ENCODE measurements around the gene INTS7. TPM values are rescaled to one million over a fixed set of nuclear protein-coding genes. Genes with fewer than 3 reads are reported as not detected.
"Not testable (repeated sequence)": the region's sequence is repeated elsewhere in the genome, so short reads cannot be mapped to it uniquely, and the experiment has no call there.

The INTS7 gene
- total RNA-seq, 2 donors from 2014 or later: 4.7 to 16.9 TPM

DNA sequence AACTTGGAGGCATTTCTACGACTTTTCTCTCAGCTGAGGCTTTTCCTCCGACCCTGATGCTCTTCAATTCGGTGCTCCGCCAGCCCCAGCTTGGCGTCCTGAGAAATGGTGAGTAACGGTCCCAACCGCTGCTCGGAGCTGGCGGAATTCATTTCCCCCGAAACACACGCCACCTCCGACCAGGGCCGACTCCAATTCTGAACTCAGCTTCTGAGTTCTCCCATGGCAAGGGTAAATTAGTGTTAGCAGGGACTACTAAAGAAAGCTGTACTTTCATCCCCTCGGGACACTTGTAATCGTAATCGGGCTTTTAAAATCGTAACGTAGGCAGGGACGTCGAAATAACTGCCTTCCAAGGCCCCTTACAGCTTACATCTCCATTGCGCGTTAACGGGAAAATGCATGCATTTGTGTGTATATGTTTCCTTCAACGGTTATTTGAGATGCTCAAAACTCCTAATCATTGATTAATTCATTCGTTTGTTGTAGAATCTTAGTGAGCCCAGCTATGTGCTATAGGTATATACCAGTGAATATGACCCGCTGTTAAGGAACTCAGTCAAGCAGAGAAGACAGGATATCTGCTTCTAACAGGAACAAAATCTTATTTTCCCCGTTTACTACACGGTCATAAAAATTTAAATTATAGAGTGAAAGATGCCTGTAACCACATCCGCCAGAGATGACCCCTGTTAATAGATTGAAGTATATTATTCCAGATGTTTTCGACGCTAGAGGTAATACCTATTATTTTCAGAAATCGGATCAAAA lies 663 bp upstream of the INTS7 start:
- H3K27ac ChIP-seq: peak overlapping the region; percentile 5 to 60
- H3K9me3 ChIP-seq: no peaks in the 10 kb centered on the region
- no peak for ATAC-seq (ENCODE audit: insufficient number of reproducible peaks, low FRiP score, low read depth)
- H3K36me3 ChIP-seq: no peaks in the 10 kb centered on the region
- no peaks in the 10 kb centered on the region for H3K27me3 ChIP-seq (replicated peaks; ENCODE audit: insufficient read depth)
- H3K4me3 ChIP-seq: peak overlapping the region; percentile 77
- TF ChIP-seq, protein P1, sequence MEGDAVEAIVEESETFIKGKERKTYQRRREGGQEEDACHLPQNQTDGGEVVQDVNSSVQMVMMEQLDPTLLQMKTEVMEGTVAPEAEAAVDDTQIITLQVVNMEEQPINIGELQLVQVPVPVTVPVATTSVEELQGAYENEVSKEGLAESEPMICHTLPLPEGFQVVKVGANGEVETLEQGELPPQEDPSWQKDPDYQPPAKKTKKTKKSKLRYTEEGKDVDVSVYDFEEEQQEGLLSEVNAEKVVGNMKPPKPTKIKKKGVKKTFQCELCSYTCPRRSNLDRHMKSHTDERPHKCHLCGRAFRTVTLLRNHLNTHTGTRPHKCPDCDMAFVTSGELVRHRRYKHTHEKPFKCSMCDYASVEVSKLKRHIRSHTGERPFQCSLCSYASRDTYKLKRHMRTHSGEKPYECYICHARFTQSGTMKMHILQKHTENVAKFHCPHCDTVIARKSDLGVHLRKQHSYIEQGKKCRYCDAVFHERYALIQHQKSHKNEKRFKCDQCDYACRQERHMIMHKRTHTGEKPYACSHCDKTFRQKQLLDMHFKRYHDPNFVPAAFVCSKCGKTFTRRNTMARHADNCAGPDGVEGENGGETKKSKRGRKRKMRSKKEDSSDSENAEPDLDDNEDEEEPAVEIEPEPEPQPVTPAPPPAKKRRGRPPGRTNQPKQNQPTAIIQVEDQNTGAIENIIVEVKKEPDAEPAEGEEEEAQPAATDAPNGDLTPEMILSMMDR (IDR thresholded peaks at IDR 0.05): no peak
- no peak for DNase-seq (ENCODE audit: low spot score)
- H3K4me1 ChIP-seq (ENCODE audit: control insufficient read depth in 1 of 2, low read depth in 2 of 2): peaks cover 3 to 20% of the 10 kb centered on the region in 2 donors

DNA sequence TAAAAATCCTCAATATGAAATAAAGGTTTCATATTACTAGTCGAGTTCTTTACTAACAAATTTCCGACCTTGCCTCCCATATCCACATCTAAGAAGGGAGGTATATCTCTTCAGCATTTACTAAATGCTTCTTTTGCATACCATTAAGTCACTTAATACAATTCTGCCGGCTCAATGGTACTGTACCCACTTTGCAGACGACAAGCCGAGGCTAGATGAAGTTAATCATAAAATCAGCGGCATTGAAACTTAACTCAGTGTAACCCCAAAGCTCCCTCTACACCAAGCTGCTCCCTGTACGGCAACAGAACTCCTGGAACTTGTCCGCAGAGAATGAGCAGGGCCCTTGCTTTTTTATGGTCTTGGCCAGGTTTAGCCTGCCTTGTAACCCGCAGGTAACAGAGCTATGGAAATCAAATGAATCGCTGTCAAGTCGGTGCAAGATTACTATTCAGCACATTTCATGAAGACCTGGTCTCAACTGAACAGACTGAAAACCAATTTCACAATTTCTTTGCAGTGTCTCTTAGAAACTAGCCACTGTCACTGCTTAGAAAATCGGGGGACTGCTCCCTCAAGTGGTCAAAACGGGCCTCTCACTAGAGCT lies 738 bp downstream of the INTS7 start:
- Histone ChIP-seq H3K27me3 (replicated peaks; ENCODE audit: insufficient read depth) (no peaks in the 10 kb centered on the region), H3K27ac (peak overlapping the region; percentile 71 to 79), H3K36me3 (no peaks in the 10 kb centered on the region), H3K4me1 (ENCODE audit: control insufficient read depth in 1 of 2, low read depth in 2 of 2) (peaks cover 3 to 20% of the 10 kb centered on the region in 2 donors), H3K9me3 (no peaks in the 10 kb centered on the region), H3K4me3 (peak overlapping the region; percentile 77)
- DNase-seq (ENCODE audit: low spot score) (no peak), ATAC-seq (ENCODE audit: insufficient number of reproducible peaks, low FRiP score, low read depth) (no peak)
- TF ChIP-seq, protein P1 (IDR thresholded peaks at IDR 0.05): no peak

DNA sequence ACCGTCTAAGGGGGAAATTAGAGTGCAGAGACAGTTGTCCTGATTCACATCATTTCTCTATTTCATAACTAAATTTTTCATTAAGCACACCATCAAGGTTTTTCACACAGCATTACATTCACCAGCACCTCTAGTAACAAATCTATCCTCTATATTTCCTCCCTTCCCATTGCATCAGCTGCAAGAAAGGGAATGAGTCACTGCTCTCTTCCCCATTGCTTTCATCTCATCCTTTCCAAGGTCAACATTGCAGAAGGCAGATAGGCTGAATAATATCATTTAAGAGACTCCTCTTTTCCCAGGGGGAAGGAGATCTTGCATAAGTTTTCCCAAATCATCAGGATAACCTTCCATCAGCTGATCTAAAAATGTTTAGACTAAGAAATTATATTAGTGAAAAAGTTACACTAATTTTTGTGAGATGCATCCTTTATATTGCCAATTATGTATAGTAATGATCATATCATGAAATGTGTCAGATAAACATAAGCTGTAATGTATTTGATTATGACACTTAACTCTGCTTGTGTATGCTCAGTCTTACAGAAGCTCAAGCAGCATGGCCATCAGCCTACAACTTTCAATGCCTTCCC lies 4.3 kb downstream of the INTS7 start:
- Histone ChIP-seq H3K4me3 (no peak overlapping the region), H3K27me3 (replicated peaks; ENCODE audit: insufficient read depth) (no peaks in the 10 kb centered on the region), H3K4me1 (ENCODE audit: control insufficient read depth in 1 of 2, low read depth in 2 of 2) (peaks cover 2 to 16% of the 10 kb centered on the region in 2 donors), H3K9me3 (no peaks in the 10 kb centered on the region), H3K36me3 (no peaks in the 10 kb centered on the region), H3K27ac (no peak overlapping the region)
- TF ChIP-seq, protein P1 (IDR thresholded peaks at IDR 0.05): no peak
- DNase-seq (ENCODE audit: low spot score): no peak
- no peak for ATAC-seq (ENCODE audit: insufficient number of reproducible peaks, low FRiP score, low read depth)

DNA sequence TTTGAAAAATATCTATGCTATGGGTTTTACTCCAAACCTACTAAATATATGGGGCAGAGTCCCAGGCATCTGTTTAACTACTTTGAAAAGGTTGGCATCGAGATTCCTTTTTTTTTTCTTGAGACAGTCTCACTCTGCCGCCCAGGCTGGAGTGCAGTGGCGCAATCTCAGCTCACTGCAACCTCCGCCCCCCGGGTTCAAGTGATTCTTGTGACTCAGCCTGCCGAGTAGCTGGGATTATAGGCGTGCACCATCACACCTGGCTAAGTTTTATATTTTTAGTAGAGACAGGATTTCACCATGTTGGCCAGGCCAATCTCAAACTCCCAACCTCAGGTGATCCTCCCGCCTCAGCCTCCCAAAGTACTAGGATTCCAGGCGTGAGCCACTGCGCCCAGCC lies 7.6 kb downstream of the INTS7 start:
- ATAC-seq (ENCODE audit: insufficient number of reproducible peaks, low FRiP score, low read depth); H3K27ac ChIP-seq; H3K9me3 ChIP-seq; H3K27me3 ChIP-seq (replicated peaks; ENCODE audit: insufficient read depth); H3K36me3 ChIP-seq; DNase-seq (ENCODE audit: low spot score); H3K4me3 ChIP-seq; H3K4me1 ChIP-seq (ENCODE audit: control insufficient read depth in 1 of 2, low read depth in 2 of 2): not testable (repeated sequence)

DNA sequence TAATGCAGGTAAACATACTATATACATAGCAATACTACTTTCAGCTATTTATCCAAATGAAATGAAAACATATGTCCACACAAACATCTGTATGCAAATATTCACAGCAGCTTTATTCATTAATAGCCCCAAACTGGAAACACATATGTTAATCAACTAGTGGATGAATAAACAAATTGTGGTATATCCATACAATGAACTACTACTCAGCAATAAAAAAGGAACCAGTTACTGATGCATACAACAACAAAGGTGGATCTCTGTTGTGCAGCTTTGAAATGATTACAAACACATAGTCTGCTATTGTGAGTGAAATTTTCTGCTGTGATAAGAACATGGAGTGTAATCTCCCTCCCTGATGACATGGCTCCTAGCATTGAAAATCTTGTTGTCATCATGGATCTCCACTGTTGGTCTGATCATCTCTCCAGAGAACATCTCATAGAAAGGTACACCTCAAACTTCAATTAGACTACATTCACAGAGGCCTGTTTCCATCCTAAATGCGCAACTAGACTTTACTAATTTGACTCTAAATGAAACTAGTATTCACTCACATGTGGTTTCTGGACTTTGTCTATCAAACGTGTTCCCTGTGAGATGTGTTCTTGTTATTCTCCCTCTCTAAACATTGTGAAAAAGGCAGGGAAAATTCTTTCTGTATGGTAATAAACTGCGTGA lies 10.7 kb downstream of the INTS7 start:
- H3K27ac ChIP-seq: no peak overlapping the region
- no peaks in the 10 kb centered on the region for H3K36me3 ChIP-seq
- DNase-seq (ENCODE audit: low spot score) (no peak), ATAC-seq (ENCODE audit: insufficient number of reproducible peaks, low FRiP score, low read depth) (no peak)
- TF ChIP-seq, protein P1 (IDR thresholded peaks at IDR 0.05): no peak
- no peaks in the 10 kb centered on the region for H3K9me3 ChIP-seq
- H3K4me3 ChIP-seq: no peak overlapping the region
- no peaks in the 10 kb centered on the region for H3K27me3 ChIP-seq (replicated peaks; ENCODE audit: insufficient read depth)
- no peaks in the 10 kb centered on the region for H3K4me1 ChIP-seq (ENCODE audit: control insufficient read depth in 1 of 2, low read depth in 2 of 2)

DNA sequence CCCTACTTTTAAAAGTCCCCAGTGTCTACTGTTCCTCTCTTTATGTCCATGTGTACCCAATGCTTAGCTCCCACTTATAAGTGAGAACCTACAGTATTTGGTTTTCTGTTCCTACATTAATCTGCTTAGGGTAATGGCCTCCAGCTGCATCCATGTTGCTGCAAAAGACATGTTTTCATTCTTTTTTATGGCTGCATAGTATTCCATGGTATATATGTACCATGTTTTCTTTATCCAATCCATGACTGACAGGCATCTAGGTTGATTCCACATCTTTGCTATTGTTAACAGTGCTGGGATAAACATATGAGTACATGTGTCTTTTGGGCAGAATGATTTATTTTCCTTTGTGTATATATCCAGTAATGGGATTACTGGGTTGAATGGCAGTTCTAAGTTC lies 12.4 kb downstream of the INTS7 start:
- H3K36me3 ChIP-seq; H3K4me3 ChIP-seq; DNase-seq (ENCODE audit: low spot score); H3K27ac ChIP-seq; H3K9me3 ChIP-seq; H3K27me3 ChIP-seq (replicated peaks; ENCODE audit: insufficient read depth); ATAC-seq (ENCODE audit: insufficient number of reproducible peaks, low FRiP score, low read depth); H3K4me1 ChIP-seq (ENCODE audit: control insufficient read depth in 1 of 2, low read depth in 2 of 2): not testable (repeated sequence)
